ENCODE results near the gene DNAJC4.

GRCh38 chr11:64238999-64239398, 8.7 kb downstream of the DNAJC4 start:
- no peak for TF ChIP-seq CTCF (optimal IDR thresholded peaks at IDR 0.05 in 1 of 3, IDR thresholded peaks at IDR 0.05 in 1 of 3, conservative IDR thresholded peaks at IDR 0.05 in 1 of 3; ENCODE audit: extremely low read depth in 1 of 3, insufficient read depth in 2 of 3, low read length in 3 of 3)
- no peak for TF ChIP-seq EZH2 (IDR thresholded peaks at IDR 0.05; ENCODE audit: low read length)
